Activated T-helper 1 cell treated with Interleukin-2 at 50 U/mL for 16 hours (primary cell): Measurements from ENCODE around the gene PFKFB3.
"Not testable (repeated sequence)": the region's sequence is repeated elsewhere in the genome, so short reads cannot be mapped to it uniquely, and the experiment has no call there.

Experiments
- DNase-seq: peaks from one replicate; pipeline ENCODE4 v3.0.0-alpha.2; 2020; ENCODE audit warnings: low read depth

Gene PFKFB3

DNA sequence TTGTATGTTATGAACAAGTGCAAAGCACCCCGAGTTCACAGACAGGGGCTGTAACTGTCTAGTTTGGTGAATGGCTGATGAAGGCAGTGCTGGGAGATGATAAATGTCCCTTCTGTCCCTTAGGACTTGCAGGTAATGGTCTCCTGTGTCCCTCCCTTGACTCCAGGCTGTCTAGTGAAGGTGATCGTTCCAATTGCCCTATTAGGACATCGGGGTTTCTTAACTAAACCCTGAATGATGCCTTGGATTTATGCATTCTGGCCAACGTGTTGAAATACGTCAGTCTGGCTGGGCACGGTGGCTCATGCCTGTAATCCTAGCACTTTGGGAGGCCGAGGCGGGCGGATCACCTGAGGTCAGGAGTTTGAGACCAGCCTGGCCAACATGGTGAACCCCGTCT lies 69.4 kb downstream of the PFKFB3 start:
- no peak for DNase-seq

DNA sequence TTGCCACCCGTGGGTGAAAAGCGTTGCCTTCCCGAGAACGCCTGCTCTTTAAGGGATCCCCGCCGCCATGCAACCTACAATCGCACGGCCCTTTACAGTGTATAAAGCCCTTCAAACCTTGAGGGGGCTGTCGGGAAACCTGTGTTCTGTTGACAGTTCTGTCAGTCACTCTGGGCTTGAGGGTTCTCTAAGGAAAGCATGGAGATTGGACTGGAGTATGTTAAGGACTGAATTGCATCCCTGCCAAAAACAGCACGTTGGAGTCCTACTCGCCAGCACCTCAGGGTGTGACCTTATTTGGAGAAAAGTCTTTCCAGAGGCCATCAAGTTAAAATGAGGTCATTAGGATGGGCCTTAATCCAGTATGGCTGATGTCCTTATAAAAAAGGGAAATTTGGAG lies 70.6 kb downstream of the PFKFB3 start:
- no peak for DNase-seq

DNA sequence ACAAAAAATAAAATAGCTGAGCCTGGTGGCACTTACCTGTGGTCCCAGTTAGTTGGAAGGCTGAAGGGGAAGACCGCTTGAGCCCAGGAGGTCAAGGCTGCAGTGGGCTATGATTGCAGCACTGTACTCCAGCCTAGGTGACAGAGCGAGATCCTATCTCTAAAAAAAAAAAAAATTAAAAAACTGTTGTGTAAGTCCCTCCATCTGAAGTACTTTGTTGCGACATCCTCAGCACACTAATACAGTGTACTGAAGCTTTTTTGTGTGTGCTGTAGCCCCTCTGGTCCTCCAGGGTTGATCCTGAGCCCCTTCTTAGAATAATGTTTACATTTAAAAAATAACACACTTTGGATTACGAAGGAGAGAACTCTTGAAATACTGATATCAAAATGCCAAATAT lies 71.3 kb downstream of the PFKFB3 start:
- DNase-seq = no peak

DNA sequence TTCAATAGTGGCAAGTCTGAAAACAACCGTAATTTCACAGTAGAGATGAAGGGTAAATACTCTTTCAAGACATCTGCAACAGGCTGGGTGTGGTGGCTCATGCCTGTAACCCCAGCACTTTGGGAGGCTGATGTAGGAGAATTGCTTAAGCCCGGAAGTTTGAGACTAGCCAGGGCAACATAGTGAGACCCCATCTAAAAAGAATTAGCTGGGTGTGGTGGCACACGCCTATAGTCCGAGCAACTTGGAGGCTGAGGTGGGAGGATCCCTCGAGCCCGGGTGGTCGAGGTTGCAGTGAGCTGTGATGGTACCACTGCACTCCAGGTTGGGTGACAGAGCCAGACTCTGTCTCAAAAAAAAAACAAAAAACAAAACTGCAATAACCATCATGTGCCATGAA lies 71.8 kb downstream of the PFKFB3 start:
- DNase-seq = no peak

DNA sequence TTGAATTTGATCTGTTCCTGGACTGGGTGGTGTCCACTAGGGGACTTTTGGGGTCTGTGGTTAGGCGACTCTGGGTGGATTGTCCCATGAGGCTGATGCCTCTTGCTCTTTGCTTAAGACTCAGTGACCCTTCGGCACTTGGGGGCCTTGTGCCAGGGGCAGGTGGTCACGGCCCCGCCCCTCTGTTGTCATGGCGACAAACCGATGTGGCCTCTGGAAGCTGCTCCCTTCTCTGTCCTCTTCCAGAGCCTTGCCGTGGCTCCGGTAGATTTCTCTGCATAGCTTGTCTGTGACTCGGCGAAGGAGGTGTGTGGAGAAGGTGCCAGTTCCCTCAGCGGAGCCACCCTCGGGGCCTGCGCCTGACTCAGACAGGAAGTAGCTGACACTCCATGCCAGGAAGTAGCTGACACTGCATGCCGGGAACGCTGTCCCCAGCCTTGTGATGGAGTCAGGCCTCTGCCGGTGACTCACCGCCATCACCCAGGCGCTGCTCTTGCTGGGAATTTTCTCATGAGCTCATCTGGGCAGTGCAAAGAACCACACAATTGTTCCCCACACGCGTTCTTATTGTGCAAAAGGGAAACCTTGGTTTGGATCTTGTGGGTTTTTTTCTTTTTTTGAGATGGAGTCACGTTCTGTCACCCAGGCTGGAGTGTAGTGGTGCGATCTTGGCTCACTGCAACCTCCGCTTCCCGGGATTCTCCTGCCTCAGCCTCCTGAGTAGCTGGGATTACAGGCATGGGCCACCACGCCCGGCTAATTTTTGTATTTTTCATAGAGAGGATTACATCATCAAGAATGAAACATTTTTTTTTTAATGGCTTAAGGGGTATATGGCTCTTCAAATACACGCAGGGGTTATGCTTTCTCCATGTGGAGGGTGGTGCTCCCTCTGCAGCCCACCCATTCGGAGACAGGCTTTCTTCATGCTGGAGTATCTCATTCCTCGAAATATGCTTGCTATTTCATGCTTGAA lies 72.6 kb downstream of the PFKFB3 start:
- peak; percentile 82 for DNase-seq

DNA sequence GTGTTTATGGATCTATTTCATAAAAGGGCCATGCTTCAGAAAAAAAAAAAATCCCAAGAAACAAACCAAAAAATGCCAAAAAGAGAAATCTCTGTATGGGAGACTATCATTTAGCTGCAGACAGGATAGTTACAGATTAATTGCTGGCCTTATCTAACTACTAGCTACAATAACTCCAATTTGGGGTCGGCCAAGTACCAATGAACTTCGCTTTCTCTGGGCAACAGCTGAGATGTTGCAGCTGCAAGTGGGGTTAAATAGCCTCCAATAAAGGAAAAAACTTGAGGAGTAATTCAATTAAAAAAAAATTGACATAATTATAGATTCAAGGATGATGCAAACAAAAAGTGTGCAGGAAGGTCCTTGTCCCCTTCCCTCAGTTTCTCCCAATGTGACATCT lies 73.6 kb downstream of the PFKFB3 start:
- DNase-seq = no peak

DNA sequence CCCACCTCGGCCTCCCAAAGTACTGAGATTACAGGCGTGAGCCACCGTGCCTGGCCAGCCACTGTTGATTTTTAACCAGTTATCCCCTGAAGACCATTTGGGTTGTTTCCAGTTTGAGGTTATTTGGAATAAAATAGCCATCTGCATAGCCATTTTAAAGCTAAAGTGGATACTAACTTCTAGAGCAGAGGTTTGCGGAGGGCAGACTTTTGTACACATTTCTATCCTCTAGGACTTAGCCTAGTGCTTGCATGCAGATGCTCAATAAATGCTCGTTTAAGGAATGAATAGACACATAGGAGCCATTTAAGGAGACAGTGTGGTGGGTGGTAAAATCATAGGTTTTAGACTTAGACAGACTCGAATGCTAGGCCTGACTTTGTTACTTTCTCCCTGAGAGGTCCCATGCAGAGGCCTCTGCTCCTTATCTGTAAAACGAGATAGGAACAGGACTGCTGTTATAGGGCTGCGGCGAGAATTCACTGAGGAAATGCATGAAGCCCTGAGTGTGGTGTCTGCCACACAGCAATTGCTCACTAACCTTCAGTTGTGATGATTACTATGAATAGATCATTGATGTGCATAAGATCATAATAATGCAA lies 75.9 kb downstream of the PFKFB3 start:
- DNase-seq = no peak

DNA sequence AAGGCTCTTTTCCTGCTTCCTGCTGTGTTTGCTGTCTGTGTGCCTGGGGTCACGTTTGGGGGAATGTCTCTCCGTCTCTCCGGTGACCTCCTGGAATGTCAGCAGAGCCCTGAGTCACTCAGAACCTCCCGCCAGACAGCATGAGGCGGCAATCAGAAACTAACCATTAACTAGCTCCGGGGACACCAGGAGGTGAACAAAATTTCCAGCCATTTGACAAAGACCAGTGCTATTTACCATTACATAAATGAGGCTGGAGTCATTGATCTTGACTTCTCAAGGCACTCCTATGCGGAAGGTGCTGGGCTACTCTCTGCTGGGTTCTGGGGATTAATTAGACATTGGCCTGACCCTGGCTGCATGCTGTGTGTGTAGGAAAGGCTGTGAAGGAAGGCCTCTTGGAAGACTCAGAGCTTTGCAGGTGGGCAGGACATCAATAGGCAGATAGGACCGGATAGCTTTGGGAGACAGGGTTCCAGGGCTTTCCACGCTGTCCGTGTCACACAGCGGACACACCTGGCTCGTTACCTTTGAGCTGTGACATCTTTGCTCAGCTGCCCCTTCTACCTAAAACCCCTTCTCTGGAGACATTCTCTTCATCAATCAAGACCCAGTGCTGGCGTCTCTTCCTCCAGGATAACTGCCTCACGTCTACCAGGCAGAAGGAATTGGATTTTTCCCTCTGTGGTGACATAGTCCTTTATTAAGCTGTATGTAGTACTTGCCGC lies 77.0 kb downstream of the PFKFB3 start:
- no peak for DNase-seq

DNA sequence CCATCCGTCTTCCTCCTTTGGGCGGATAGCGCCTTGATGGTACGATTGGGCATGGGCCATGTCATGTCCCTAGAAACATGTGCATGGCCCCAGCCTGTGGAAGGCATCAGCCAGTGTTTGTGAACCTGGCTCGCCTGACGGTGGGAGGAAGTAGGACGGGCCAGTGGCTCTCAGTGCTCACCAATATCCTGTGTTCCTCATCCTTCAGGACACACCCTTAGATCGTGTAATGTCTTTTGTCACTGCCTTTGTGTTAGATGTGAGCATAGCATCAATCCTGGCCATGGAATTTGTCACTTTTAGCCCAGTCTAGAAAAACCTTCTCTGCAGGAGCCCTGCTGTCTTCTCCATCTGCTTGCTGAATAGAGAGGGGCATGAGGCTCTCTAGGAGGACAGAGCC lies 77.6 kb downstream of the PFKFB3 start:
- DNase-seq = no peak

DNA sequence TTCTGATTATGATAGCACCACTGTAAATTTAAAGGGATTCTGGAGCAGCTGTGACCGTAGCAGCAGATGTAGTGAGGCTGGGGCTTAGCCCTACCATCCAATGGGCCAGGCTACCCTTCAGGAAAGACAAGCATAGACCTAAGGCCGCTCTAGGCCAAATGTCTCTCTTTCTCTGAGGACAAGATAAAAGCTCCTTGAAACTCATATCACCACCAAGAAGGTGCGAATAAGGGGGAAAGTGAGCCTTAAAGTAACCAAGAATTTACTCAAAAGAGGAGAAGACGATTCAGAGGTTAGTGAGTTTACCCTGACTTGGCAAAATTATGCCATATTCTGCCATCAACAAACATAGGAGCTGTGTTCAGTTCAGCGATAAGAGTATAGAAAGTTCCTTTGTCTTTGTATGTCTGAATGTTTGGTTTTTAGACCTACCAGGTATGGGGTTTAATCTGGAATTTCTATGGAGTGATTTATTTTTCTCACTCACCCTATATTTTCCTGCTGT lies 79.8 kb downstream of the PFKFB3 start:
- no peak for DNase-seq

DNA sequence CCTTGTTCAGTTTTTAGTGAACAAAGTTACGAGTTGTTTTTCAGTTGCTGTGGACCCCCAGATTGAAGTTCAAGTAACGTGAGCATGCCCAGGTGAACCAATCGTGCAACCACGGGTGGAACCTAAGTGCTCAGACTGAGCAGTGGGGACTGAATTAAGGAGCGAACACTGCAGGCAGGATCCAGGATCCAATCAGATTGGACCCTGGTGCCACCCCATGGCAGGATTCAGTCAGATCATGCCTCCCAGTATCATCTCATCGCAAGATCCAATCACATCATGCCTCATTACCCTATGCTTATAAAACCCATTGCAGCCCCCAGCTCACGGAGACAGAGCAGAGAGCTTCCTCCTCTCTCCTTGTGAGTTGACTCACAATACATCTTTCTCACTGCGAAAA lies 80.9 kb downstream of the PFKFB3 start:
- no peak for DNase-seq

DNA sequence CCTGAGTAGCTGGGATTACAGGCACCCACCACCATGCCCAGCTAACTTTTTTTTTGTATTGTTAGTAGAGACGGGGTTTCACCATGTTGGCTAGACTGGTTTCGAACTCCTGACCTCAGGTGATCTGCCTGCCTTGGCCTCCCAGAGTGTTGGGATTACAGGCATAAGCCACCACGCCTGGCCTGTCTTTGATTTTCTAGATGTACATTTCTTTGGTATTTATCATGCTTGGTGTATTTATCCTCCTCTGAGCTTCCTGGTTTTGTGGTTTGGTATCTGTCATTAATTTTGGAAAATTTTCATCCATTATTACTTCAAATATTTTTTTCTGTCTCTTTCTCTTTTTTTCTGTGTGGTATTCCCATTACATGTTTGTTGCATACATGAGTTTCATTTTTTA lies 87.9 kb downstream of the PFKFB3 start:
- DNase-seq = not testable (repeated sequence)

DNA sequence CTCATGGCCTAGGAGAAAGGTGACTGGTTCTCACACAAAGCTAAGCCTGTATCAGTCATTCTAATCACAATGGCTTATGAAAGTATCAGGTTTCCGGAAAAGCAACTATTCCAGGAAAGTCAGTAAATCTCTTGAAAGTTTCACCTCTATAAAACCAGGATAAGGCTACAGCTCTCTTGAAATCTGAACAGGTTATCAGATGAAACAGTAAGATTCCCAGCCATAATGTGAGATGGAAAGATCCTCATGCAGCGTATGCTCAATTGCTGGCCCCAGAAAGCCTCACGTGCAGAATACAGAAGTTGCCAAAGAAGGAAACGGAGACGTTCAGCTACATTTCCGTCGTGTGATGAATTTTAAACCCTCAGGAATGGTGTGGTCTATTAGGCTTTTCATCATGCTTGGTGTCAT lies 90.0 kb downstream of the PFKFB3 start:
- DNase-seq = no peak

DNA sequence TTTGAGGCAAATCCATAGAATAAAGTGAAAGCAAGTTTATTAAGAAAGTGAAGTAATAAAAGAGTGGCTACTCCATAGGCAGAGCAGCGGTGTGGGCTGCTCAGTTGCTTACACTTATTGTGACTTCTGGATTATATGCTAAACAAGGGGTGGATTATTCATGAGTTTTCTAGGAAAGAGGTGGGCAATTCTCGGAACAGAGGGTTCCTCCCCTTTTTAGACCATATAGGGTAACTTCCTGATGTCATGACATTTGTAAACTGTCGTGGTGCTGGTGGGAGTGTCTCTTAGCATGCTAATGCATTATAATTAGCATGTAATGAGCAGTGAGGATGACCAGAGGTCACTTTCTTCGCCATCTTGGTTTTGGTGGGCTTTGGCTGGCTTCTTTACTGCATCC lies 93.7 kb downstream of the PFKFB3 start:
- not testable (repeated sequence) for DNase-seq

DNA sequence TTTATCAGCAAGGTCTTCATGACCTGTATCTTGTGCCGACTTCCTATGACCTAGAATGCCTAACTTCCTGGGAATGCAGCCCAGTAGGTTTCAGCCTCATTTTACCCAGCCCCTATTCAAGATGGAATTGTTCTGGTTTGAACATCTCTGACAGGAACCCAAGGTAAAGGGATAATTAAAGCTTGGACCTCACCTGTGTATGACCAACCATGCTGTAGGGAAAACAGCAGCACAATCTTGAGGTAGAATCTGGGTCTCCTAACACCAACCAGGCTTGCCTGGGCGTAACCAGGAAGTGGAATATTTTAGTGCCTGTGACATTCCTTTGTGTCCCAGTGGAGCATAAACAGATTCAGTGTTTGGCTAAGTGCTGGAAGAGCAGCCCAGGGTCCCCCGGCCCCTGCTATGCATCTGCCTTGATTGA lies 94.1 kb downstream of the PFKFB3 start:
- DNase-seq = no peak

DNA sequence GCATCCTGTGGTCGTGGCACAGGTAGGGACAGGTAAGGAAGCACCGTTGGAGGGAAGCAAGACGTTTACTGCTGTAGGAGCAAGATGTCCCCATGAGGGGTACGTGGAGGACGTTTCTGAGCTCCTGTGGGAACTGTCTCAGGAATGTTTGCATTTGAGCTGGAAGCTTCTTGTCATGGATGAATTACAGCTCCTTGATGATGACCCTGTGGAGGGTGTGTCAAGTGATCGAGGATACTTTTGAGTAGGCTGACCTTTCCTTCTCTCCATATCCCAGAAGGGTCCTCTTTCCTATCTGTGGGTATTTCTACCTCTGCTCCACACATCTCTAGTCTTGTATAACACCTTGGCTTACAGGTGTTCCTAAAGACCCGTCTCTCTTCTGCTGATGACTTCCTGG lies 94.8 kb downstream of the PFKFB3 start:
- DNase-seq = no peak

DNA sequence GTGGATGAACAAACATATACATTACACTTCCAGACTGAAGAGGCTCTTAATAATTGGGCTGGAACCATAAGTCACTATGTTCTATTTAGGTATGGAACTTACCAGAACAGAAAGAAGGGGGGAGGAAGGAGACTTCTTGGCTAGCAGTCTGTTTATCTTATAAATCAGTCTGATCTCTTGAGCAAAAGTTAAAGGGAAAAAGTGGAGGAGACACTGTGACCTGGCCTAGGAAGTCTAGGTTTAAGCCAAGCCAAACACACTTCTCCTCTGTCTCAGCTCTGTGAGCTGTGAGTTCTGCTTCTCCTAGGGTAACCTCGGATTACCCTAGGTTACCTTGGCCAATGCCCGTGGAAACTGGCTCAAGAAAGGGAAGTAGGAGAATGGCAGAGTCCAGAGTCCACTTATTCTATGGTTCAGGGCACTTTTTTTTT lies 95.2 kb downstream of the PFKFB3 start:
- no peak for DNase-seq

DNA sequence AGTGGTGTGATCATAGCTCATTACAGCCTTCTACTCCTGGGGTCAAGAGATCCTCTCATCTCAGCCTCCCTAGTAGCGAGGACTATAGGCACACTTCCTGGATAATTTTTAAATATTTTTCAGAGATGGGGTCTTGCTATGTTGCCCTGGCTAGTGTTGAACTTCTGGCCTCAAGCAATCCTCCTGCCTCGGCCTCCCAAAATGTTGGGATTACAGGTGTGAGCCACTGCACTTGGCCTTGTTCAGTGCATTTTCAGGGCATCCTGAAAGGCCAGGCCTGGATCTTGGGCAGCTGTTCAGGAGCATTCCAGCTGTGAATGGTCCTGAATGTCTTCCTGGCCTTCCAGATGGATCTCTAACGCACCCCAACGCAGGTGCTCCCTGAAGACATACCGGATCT lies 95.7 kb downstream of the PFKFB3 start:
- DNase-seq = no peak

DNA sequence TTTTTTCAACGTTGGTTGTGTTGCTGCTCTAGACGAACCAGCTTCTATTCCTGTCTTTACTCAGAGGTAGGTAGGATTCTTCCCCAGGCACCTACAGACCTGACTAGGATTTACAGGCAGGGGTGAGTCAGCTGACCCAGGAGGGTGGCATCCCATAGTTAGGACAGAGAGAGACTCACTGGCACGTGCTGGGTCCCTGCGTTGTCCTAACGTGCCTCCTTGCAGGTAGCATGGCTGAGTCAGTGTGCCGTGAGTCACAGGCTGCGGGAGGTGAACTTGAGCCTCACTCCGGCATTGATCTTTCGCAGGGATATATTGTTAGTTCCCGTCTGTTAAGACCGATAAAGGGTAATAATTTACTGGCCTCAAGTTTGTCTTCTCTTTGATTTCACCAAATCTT lies 96.5 kb downstream of the PFKFB3 start:
- DNase-seq = no peak

DNA sequence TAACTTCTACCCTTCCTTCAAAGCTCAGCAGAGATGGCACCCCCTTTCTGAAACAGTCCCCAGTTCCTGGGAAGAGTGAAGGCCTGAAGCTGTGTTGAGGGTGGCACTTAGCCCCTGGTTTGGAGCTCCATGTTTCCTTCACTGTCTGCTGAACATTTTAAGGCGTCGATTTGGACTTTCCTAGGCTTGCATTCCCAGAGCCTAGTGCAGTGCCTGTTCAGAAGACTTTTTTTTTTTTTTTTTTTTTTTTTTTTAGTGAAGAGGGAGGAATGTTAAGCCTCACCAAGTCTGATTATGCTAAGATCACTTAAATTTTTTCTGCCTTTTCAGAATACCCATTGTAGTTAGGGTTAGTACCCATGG lies 97.0 kb downstream of the PFKFB3 start:
- DNase-seq = no peak

DNA sequence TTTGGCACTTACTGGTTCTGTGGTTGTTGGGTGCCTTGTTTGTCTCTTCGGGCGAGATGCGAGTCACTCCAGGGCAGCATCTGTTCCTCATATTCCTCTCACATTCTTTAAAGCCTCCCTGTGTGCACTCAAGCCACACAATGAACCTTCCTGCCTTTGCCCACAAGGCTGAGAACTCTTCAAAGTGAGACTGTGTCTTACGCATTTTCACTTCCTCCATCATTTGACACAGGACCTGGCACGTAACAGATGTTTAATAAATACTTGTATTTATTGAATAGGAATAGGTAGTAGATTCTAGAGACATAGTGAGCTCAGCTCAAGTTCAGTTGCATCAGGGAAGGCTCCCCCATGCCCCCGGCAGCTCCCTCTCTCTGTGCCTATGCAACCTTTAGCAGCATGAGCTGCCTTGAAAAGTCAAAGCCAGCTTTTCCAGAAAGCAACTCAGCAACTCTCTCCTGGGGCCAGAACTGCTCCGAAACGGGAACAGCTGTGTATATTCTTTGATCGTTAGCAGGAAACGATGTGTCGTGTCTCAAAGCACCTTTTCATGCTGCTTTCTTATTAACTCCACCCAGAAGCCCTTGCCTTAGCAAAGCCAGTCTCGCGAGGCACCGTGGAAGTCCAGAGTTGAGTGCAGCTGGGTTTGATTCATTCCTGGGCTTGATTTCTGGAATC lies 97.5 kb downstream of the PFKFB3 start:
- DNase-seq = no peak

DNA sequence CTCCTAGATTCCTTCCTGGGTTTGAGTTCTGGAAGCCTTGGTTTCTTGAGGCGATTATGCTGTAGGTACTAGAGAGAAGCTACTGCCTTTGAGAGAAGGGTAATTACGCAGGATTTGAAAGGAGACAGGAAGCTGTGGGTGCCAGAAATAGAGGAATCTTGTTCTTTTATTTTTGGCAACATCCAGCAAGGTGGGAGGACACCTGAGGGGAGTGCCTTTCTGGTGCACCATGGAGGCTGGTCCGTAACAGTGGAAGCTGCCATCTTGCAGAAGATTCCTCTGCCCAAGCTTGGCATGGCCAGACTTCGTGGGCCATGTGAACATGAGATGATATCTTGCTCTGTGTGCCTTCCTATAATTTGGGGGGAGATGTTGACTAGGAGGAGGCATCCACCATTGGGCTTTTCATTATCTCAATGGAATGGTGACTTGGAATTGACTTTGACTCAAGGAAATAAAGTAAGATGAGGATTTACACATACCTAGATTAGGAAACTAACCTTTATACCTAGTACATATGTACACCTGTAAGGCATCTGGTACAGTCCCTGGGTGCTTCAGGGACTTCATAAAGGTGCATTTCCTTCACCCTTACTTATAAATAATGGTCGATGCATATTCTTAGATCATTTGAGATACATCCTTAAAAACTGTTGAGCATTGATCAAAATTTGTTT lies 98.2 kb downstream of the PFKFB3 start:
- no peak for DNase-seq
